ENCODE measurements around the gene TAS2R38. TPM values are rescaled to one million over a fixed set of nuclear protein-coding genes. Genes with fewer than 3 reads are reported as not detected.

TAS2R38 gene
- total RNA-seq, 1 experiment from 2014 or later: not detected

DNA sequence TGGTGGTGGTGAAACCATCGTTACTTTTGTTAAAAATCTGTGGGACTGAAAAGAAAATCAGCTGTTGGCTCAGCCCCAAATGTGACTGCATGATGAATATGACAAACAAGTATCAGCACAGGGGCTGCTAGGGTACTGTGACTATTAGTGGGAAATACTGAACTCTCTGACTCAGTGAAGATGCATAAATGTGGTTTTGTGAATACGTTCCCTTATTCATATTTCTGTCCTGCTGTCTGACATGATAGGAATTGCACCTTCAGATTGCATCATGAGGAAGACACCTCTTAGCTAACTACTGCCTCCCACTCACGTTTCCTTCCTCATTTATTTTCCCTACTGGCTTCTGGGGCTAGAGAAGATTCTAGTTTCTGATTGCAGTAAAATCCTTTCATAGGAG is 28.2 kb downstream of the TAS2R38 start:
- Histone ChIP-seq H2AK5ac (ENCODE audit: insufficient read length, low read length) (no peak overlapping the region), H2BK120ac (ENCODE audit: low read depth, low read length, poor library complexity, severe bottlenecking) (no peak overlapping the region), H4K91ac (ENCODE audit: insufficient read length, low read depth, low read length) (no peak overlapping the region), H3K4ac (ENCODE audit: low read depth, low read length) (no peak overlapping the region), H3K79me1 (ENCODE audit: insufficient read depth, low read depth, low read length, poor library complexity, severe bottlenecking) (no peaks in the 10 kb centered on the region), H3T11ph (ENCODE audit: low read length) (no peak overlapping the region), H2BK5ac (ENCODE audit: insufficient read length, low read length) (no peak overlapping the region), H2BK20ac (ENCODE audit: low read depth, low read length, poor library complexity, severe bottlenecking) (no peak overlapping the region), H2BK15ac (ENCODE audit: low read depth, low read length) (no peak overlapping the region), H3K9me3 (ENCODE audit: control insufficient read depth, low read depth, low read length) (no peaks in the 10 kb centered on the region), H3K14ac (ENCODE audit: insufficient read depth, low read length) (no peak overlapping the region), H3K27ac (ENCODE audit: insufficient read length, low read depth, low read length) (no peak overlapping the region), H2BK12ac (ENCODE audit: insufficient read length, low read depth, low read length) (no peak overlapping the region), H3K27me3 (ENCODE audit: insufficient read depth, low read length) (no peaks in the 10 kb centered on the region), H3K18ac (ENCODE audit: insufficient read length, low read depth, low read length) (no peak overlapping the region), H3K4me2 (ENCODE audit: insufficient read depth, insufficient read length, low read length) (no peak overlapping the region), H3K79me2 (ENCODE audit: insufficient read depth, low read length) (no peaks in the 10 kb centered on the region), H3K23ac (ENCODE audit: insufficient read length, low read depth, low read length) (no peak overlapping the region), H3K9ac (ENCODE audit: extremely low read depth, insufficient read length, low read length) (no peak overlapping the region), H4K8ac (replicated peaks; ENCODE audit: insufficient read length, low read depth, low read length) (no peak overlapping the region), H2AFZ (ENCODE audit: low read length) (no peak overlapping the region), H3K4me1 (ENCODE audit: insufficient read depth, low read length) (no peaks in the 10 kb centered on the region), H3K56ac (ENCODE audit: insufficient read length, low read depth, low read length) (no peak overlapping the region), H3K23me2 (ENCODE audit: insufficient read length, low read depth, low read length, poor library complexity, severe bottlenecking) (no peaks in the 10 kb centered on the region), H4K5ac (ENCODE audit: insufficient read length, low read depth, low read length) (no peak overlapping the region), H4K20me1 (ENCODE audit: control insufficient read depth, insufficient read depth, insufficient read length) (no peaks in the 10 kb centered on the region)
- TF ChIP-seq, protein P1, sequence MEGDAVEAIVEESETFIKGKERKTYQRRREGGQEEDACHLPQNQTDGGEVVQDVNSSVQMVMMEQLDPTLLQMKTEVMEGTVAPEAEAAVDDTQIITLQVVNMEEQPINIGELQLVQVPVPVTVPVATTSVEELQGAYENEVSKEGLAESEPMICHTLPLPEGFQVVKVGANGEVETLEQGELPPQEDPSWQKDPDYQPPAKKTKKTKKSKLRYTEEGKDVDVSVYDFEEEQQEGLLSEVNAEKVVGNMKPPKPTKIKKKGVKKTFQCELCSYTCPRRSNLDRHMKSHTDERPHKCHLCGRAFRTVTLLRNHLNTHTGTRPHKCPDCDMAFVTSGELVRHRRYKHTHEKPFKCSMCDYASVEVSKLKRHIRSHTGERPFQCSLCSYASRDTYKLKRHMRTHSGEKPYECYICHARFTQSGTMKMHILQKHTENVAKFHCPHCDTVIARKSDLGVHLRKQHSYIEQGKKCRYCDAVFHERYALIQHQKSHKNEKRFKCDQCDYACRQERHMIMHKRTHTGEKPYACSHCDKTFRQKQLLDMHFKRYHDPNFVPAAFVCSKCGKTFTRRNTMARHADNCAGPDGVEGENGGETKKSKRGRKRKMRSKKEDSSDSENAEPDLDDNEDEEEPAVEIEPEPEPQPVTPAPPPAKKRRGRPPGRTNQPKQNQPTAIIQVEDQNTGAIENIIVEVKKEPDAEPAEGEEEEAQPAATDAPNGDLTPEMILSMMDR (conservative IDR thresholded peaks at IDR 0.05): no peak
- Mint-ChIP-seq H3K4me3 (no peak overlapping the region), H3K27me3 (ENCODE audit: low read depth) (no peaks in the 10 kb centered on the region), H3K27ac (no peak overlapping the region), H3K4me1 (no peaks in the 10 kb centered on the region), H3K9me3 (peaks cover 10 to 11% of the 10 kb centered on the region in 2 experiments), H3K36me3 (ENCODE audit: insufficient read depth in 1 of 3, low read depth in 3 of 3) (peaks cover 0 to 8% (median 0%) of the 10 kb centered on the region in 3 experiments; a peak in 3 of 7 replicates)
- DNase-seq: no peak
- WGBS (ENCODE audit: extremely low coverage, insufficient read length, low lambda C conversion rate): no CpG with 5 or more reads among the region's 3 CpGs

Measured in H9 (cell line).